Body of pancreas (tissue), 4 donors: ENCODE results near the gene ALDH7A1. TPM values are rescaled to one million over a fixed set of nuclear protein-coding genes. Genes with fewer than 3 reads are reported as not detected.

Source experiments
- ATAC-seq: fragments of 150-250 bp; one replicate; pipeline ENCODE4 v1.9.1; 2016
- DNase-seq, 4 donors: peaks; one replicate each; pipeline ENCODE4 v3.0.0-alpha.2; 2019
- H3K27ac ChIP-seq, 4 donors: fragments of 200-600 bp; sonication (generic); 1 replicate in 3 of 4; 2 replicates in 1 of 4; pipeline versions ENCODE4 v1.5.1 to v1.6.1; 2016 to 2019; ENCODE audit warnings: mild to moderate bottlenecking in 1 of 4, mixed read lengths in 1 of 4, moderate library complexity in 1 of 4
- H3K27me3 ChIP-seq, 2 donors: fragments of 200-600 bp; sonication (generic); one replicate each; pipeline ENCODE4 v1.6.0; 2016; ENCODE audit warnings: mild to moderate bottlenecking in 1 of 2
- H3K36me3 ChIP-seq, 2 donors: fragments of 200-600 bp; sonication (generic); replicated peaks in 1 of 2; 2 replicates each; pipeline ENCODE4 v1.5.1; 2016; ENCODE audit warnings: low read depth in 2 of 2; ENCODE audit not compliant: insufficient read depth in 1 of 2
- H3K4me1 ChIP-seq: fragments of 200-600 bp; sonication (generic); one replicate; pipeline ENCODE4 v1.6.0; 2016
- H3K4me3 ChIP-seq, 2 donors: fragments of 200-600 bp; sonication (generic); 1 replicate in 1 of 2; 2 replicates in 1 of 2; pipeline ENCODE4 v1.5.1; 2016 to 2019
- H3K9me3 ChIP-seq, 3 donors: fragments of 200-600 bp; sonication (generic); 1 replicate in 2 of 3; 2 replicates in 1 of 3; pipeline ENCODE4 v1.5.1; 2016
- CTCF ChIP-seq, 7 experiments: fragments of 450-650 bp in 4 of 7; fragments of 200-600 bp in 3 of 7; sonication (generic) in 3 of 7; IDR thresholded peaks; one replicate each; pipeline ENCODE4 v1.5.1; 2016 to 2019; ENCODE audit warnings: antibody characterized with exemption in 7 of 7
- POLR2A ChIP-seq, 3 donors: fragments of 450-650 bp; IDR thresholded peaks; one replicate each; pipeline ENCODE4 v1.6.1; 2016; ENCODE audit warnings: antibody characterized with exemption in 3 of 3, mild to moderate bottlenecking in 2 of 3
- WGBS, 2 donors: methylation state at CpG; one replicate each; pipeline ENCODE4 v1.1.5; 2017; 5-methylcytosine and 5-hydroxymethylcytosine counted together
- intact Hi-C: fragments of 100-400 bp; cut with DNase I; formaldehyde crosslinking; loops from one replicate; pipeline ENCODE4 v1.15.1; 2023
- total RNA-seq, 2 donors: library from RNA; depleted of rRNA; stranded (reverse); fragments of >200 nt; gene quantifications; one replicate each; pipeline ENCODE4 v1.1.0, GENCODE V29; 2016

ALDH7A1 gene
- total RNA-seq, 2 donors from 2014 or later, result 19.1 to 27.0 TPM

- no peaks in the 10 kb centered on the region for H3K27me3 ChIP-seq
- 65 to 75% methylated on average over 5 of the region's 5 CpGs for WGBS, 2 donors
- ATAC-seq (no peak), DNase-seq (no peak)
- H3K4me3 ChIP-seq, result no peak overlapping the region
- no peak overlapping the region for H3K27ac ChIP-seq
- peaks cover 10% of the 10 kb centered on the region for H3K4me1 ChIP-seq
- TF ChIP-seq CTCF (IDR thresholded peaks at IDR 0.05) (no peak), POLR2A (IDR thresholded peaks at IDR 0.05) (no peak)
- intact Hi-C loops, result no loop called here
- H3K36me3 ChIP-seq, result no peaks in the 10 kb centered on the region
- H3K9me3 ChIP-seq, result no peaks in the 10 kb centered on the region
Observed at GRCh38 chr5:126540631-126541030, 54.4 kb downstream of the ALDH7A1 start.

GRCh38 chr5:126538579-126538978 lies 56.4 kb downstream of the ALDH7A1 start:
- Histone ChIP-seq H3K9me3 (no peaks in the 10 kb centered on the region), H3K4me1 (peaks cover 8% of the 10 kb centered on the region), H3K36me3 (no peaks in the 10 kb centered on the region), H3K27me3 (no peaks in the 10 kb centered on the region), H3K27ac (peak overlapping the region in 1 of 4 donors; percentile 16), H3K4me3 (no peak overlapping the region)
- WGBS, 2 donors, result 42 to 54% methylated on average over 1 of the region's 1 CpG
- ATAC-seq (no peak), DNase-seq (no peak)
- intact Hi-C loops, result loop anchor here (5.0 kb wide), 1 partner anchor 186 kb away; no protein-coding TSS in a partner anchor
- TF ChIP-seq CTCF (IDR thresholded peaks at IDR 0.05) (no peak), POLR2A (IDR thresholded peaks at IDR 0.05) (no peak)

- no peaks in the 10 kb centered on the region for H3K36me3 ChIP-seq
- intact Hi-C loops, result loop anchor here (5.0 kb wide), 1 partner anchor 185 kb away; no protein-coding TSS in a partner anchor
Observed at GRCh38 chr5:126536874-126537273, 58.1 kb downstream of the ALDH7A1 start.

GRCh38 chr5:126535856-126536545 lies 59.0 kb downstream of the ALDH7A1 start:
- Histone ChIP-seq H3K4me3 (no peak overlapping the region), H3K36me3 (no peaks in the 10 kb centered on the region), H3K27me3 (no peaks in the 10 kb centered on the region), H3K9me3 (no peaks in the 10 kb centered on the region), H3K27ac (no peak overlapping the region), H3K4me1 (peaks cover 17% of the 10 kb centered on the region)
- intact Hi-C loops, result loop anchor here (5.0 kb wide), 1 partner anchor 184 kb away; no protein-coding TSS in a partner anchor
- no peak for TF ChIP-seq POLR2A (IDR thresholded peaks at IDR 0.05)
- TF ChIP-seq CTCF (IDR thresholded peaks at IDR 0.05), result no peak
- ATAC-seq (no peak), DNase-seq (no peak)
- 73 to 81% methylated on average over 3 to 4 of the region's 4 CpGs for WGBS, 2 donors

More at GRCh38 chr5:126536874-126537273, 58.1 kb downstream of the ALDH7A1 start:
- TF ChIP-seq POLR2A (IDR thresholded peaks at IDR 0.05) (no peak), CTCF (IDR thresholded peaks at IDR 0.05) (no peak)
- no peaks in the 10 kb centered on the region for H3K9me3 ChIP-seq
- peaks cover 8% of the 10 kb centered on the region for H3K4me1 ChIP-seq
- ATAC-seq (no peak), DNase-seq (no peak)
- no peak overlapping the region for H3K4me3 ChIP-seq
- H3K27me3 ChIP-seq, result no peaks in the 10 kb centered on the region
- WGBS, 2 donors, result 42 to 50% methylated on average over 3 of the region's 3 CpGs
- H3K27ac ChIP-seq, result no peak overlapping the region

GRCh38 chr5:126534553-126534952 lies 60.5 kb downstream of the ALDH7A1 start:
- Histone ChIP-seq H3K36me3 (no peaks in the 10 kb centered on the region), H3K4me1 (peaks cover 18% of the 10 kb centered on the region), H3K4me3 (no peak overlapping the region), H3K9me3 (no peaks in the 10 kb centered on the region), H3K27ac (no peak overlapping the region), H3K27me3 (no peaks in the 10 kb centered on the region)
- 100% methylated on average over 1 of the region's 1 CpG for WGBS, 2 donors
- intact Hi-C loops, result no loop called here
- TF ChIP-seq CTCF (IDR thresholded peaks at IDR 0.05), result no peak
- no peak for TF ChIP-seq POLR2A (IDR thresholded peaks at IDR 0.05)
- ATAC-seq (no peak), DNase-seq (no peak)
